Type B pancreatic cell (in vitro differentiated cells): ENCODE results near the gene MYH16. TPM values are rescaled to one million over a fixed set of nuclear protein-coding genes. Genes with fewer than 3 reads are reported as not detected.

Source experiments
- DNase-seq: peaks from one replicate; pipeline ENCODE4 v3.0.0; 2021; ENCODE audit warnings: mixed read lengths; ENCODE audit not compliant: unreplicated experiment; ENCODE audit errors: extremely low spot score
- H3K27ac Mint-ChIP-seq: 2 replicates; pipeline ENCODE4 v1.8.0; 2021; ENCODE audit warnings: mild to moderate bottlenecking, mixed read lengths
- H3K27me3 Mint-ChIP-seq: 2 replicates; pipeline ENCODE4 v1.8.0; 2021; ENCODE audit warnings: mixed read lengths
- H3K36me3 Mint-ChIP-seq: 2 replicates; pipeline ENCODE4 v1.8.0; 2021; ENCODE audit warnings: mixed read lengths
- H3K4me1 Mint-ChIP-seq: one replicate; pipeline ENCODE4 v1.8.0; 2021; ENCODE audit warnings: mixed read lengths; ENCODE audit not compliant: unreplicated experiment
- H3K4me3 Mint-ChIP-seq: 2 replicates; pipeline ENCODE4 v1.8.0; 2021; ENCODE audit warnings: mild to moderate bottlenecking, mixed read lengths
- H3K9me3 Mint-ChIP-seq: 2 replicates; pipeline ENCODE4 v1.8.0; 2021; ENCODE audit warnings: mixed read lengths
- total RNA-seq: library from RNA; stranded (reverse); gene quantifications from 2 replicates; pipeline ENCODE4 v1.2.1, GENCODE V29; 2021; ENCODE audit warnings: low replicate concordance
- TF ChIP-seq, protein P1 (sequence below): fragments of 200-600 bp; sonication (generic); conservative IDR thresholded peaks from 2 replicates; pipeline ENCODE4 v1.5.0; 2021; ENCODE audit warnings: antibody characterized with exemption, mild to moderate bottlenecking

The MYH16 gene
- total RNA-seq, 1 donor from 2014 or later = not detected

DNA sequence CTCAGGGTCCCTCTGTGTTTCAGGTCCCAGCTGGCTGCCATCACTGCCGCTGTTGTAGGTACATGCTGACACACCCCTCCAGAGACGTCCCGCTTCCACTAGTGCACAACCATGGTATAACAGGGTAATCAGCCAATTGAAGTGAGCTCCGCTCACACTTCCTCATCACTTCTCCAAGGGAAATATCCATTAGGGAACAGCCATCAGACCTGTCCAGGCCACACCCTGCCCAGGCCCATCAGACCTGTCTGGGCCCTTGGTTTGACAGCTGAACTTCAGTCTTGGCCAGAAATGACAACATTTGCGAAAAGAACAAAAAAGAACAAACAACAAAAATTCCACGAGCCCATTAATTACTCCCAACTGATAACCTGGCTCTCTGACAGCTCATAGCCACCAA lies 11.0 kb upstream of the MYH16 start:
- H3K27me3 Mint-ChIP-seq = peaks cover 15% of the 10 kb centered on the region
- TF ChIP-seq, protein P1, sequence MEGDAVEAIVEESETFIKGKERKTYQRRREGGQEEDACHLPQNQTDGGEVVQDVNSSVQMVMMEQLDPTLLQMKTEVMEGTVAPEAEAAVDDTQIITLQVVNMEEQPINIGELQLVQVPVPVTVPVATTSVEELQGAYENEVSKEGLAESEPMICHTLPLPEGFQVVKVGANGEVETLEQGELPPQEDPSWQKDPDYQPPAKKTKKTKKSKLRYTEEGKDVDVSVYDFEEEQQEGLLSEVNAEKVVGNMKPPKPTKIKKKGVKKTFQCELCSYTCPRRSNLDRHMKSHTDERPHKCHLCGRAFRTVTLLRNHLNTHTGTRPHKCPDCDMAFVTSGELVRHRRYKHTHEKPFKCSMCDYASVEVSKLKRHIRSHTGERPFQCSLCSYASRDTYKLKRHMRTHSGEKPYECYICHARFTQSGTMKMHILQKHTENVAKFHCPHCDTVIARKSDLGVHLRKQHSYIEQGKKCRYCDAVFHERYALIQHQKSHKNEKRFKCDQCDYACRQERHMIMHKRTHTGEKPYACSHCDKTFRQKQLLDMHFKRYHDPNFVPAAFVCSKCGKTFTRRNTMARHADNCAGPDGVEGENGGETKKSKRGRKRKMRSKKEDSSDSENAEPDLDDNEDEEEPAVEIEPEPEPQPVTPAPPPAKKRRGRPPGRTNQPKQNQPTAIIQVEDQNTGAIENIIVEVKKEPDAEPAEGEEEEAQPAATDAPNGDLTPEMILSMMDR = no peak
- H3K9me3 Mint-ChIP-seq = peaks cover 12% of the 10 kb centered on the region
- H3K4me3 Mint-ChIP-seq = no peak overlapping the region
- no peak for DNase-seq
- H3K36me3 Mint-ChIP-seq = no peaks in the 10 kb centered on the region
- no peaks in the 10 kb centered on the region for H3K4me1 Mint-ChIP-seq
- no peak overlapping the region for H3K27ac Mint-ChIP-seq

- H3K9me3 Mint-ChIP-seq = peaks cover 12% of the 10 kb centered on the region
- no peak for DNase-seq
- H3K36me3 Mint-ChIP-seq = no peaks in the 10 kb centered on the region
- H3K4me1 Mint-ChIP-seq = no peaks in the 10 kb centered on the region
- no peak overlapping the region for H3K4me3 Mint-ChIP-seq
- TF ChIP-seq, protein P1 = no peak
- H3K27ac Mint-ChIP-seq = no peak overlapping the region
- peaks cover 16% of the 10 kb centered on the region for H3K27me3 Mint-ChIP-seq
Observed at GRCh38 chr7:99265848-99266480, 6.7 kb upstream of the MYH16 start.

GRCh38 chr7:99267481-99267840 lies 5.2 kb upstream of the MYH16 start:
- TF ChIP-seq, protein P1 = no peak
- Mint-ChIP-seq H3K4me1 (no peaks in the 10 kb centered on the region), H3K9me3 (peaks cover 5% of the 10 kb centered on the region), H3K27ac (no peak overlapping the region), H3K27me3 (peaks cover 16% of the 10 kb centered on the region), H3K4me3 (no peak overlapping the region), H3K36me3 (no peaks in the 10 kb centered on the region)
- no peak for DNase-seq

- H3K36me3 Mint-ChIP-seq = no peaks in the 10 kb centered on the region
- H3K9me3 Mint-ChIP-seq = peaks cover 5% of the 10 kb centered on the region
- TF ChIP-seq, protein P1 = no peak
- no peak for DNase-seq
- H3K27ac Mint-ChIP-seq = no peak overlapping the region
- H3K4me1 Mint-ChIP-seq = no peaks in the 10 kb centered on the region
- no peak overlapping the region for H3K4me3 Mint-ChIP-seq
- H3K27me3 Mint-ChIP-seq = peaks cover 16% of the 10 kb centered on the region
Observed at GRCh38 chr7:99267841-99268576, 4.6 kb upstream of the MYH16 start.

DNA sequence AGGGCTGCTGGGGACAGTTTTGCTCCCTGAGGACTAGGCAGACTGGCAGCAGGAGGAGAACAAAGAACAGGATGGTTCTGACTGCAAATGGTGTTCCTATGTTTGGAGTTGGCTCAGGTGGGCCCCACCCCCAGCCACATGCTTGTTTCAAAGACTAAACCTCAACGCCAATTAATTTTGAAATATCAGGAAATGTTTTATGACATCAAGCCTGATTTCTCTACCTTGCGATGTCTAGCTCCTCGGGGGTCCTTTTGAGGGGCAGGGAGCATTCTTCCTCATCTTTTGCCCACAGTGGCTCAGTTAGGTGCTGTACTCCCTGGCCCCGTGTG lies 4.1 kb upstream of the MYH16 start:
- no peak for DNase-seq
- no peak overlapping the region for H3K27ac Mint-ChIP-seq
- TF ChIP-seq, protein P1 = no peak
- H3K4me1 Mint-ChIP-seq = no peaks in the 10 kb centered on the region
- H3K9me3 Mint-ChIP-seq = peaks cover 5% of the 10 kb centered on the region
- peaks cover 16% of the 10 kb centered on the region for H3K27me3 Mint-ChIP-seq
- no peak overlapping the region for H3K4me3 Mint-ChIP-seq
- H3K36me3 Mint-ChIP-seq = no peaks in the 10 kb centered on the region
